Daoy (cell line): ENCODE measurements around the gene TMEM54. TPM values are rescaled to one million over a fixed set of nuclear protein-coding genes. Genes with fewer than 3 reads are reported as not detected.

ENCODE experiments used
- DNase-seq: peaks from one replicate; pipeline ENCODE4 v3.0.0-alpha.2; 2015; ENCODE audit warnings: low read depth
- total RNA-seq: library from RNA; depleted of rRNA; stranded (reverse); fragments of >200 nt; shearing (Covaris generic); gene quantifications from 2 replicates; pipeline ENCODE4 v1.2.3, GENCODE V29; 2014; rRNA removed

TMEM54 gene, protein sequence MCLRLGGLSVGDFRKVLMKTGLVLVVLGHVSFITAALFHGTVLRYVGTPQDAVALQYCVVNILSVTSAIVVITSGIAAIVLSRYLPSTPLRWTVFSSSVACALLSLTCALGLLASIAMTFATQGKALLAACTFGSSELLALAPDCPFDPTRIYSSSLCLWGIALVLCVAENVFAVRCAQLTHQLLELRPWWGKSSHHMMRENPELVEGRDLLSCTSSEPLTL
- total RNA-seq = 27.7 and 48.1 TPM in 2 replicates

DNA sequence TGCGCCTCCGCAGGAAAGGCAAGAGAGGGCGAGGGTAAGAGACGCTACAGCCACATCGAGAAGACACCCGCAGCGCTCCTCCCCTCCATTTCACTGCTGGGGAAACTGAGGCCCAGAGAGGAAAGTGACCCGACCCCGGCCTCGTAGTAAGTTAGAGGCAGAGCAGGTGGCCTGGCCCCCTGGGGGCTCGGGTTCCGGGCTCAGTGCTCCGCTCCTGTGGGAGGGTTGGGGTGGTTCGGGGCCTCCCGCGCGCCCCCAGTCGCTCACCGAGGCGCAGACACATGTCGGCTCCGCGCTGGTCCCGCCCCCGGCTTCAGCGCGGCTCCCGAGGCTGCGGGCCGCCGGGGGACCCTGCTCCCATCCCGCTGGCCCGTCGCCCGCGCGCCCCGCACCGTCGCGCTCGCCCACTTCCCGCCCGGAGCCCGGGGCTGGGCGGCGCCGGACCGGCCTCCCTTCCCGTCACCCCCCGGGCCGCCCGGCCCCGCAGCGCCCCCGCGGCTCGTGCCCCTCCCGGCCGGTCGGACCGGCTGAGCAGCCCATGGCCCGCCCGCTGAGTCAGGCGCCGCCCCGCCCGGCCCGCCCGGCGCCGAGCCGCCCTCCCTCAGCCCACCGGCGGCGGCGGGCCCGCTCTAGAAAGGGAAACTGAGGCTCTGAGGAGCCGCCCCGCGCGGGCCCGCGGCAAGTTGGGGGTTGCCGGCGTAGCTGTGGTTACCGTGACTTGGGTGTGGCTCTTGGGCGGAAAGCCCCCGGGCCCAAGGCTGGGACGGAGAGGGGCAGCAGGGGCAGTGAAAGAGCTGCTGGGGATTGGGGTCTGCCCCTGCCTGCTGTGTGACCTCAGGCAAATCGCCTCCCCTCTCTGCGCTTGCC lies at the start of gene TMEM54:
Gene TMEM54, minus strand, starts transcription at position 434 of the 867 bp plus-strand sequence. Its CDS starts 151 bp downstream, at position 283.
- DNase-seq = peak; percentile 70

DNA sequence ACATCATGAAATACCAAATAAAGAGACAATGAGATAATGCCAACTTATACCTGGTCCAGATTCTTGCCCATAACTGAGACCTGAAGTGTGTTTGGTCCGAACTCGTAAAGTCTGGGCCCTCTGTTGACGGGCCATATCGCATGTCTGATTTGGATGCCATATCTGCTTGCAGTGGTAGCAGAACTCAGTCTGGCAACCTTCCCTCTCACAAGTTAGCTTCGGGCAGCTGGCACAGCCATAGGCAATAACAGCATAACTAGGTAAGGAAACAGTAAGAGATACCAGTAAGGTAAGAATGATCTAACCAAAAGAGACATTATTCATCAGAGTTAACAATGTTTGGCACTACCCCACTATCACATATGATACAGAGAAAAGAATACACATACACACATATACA lies 48.3 kb upstream of the TMEM54 start:
- DNase-seq = no peak

DNA sequence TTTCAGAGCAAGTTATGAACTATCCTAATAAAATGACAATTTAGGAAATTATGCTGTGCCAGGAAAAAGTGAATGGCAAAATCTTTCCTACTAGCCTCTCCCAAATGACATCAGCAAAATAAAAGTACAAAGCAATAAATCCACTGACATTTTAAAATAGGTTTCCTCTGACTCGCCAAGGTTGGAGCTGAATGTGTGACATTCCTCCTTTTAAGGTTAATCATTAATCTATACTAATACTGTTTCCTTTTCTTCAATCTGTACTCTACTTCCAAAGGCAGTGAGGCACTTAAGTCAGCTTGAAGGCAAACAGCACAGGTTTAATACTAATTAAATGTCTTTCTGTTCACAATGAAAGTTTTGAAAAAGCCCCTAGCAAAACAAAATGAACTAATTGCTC lies 47.7 kb upstream of the TMEM54 start:
- no peak for DNase-seq

DNA sequence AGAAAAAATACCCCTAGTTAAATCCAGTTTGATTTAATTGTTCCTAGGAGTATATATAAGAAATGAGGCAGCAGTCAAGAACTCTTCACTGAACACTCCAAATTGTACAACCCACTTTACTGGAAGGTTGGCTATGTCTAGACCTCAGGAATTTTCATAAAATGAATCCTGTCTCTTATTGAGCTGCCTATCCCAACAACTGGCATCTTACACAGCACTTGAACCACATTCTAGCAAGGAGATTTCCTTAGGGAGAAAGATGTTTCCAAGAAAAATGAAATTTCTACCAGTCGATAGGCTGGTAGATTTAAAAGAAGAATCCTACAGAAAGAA lies 47.2 kb upstream of the TMEM54 start:
- DNase-seq = no peak

DNA sequence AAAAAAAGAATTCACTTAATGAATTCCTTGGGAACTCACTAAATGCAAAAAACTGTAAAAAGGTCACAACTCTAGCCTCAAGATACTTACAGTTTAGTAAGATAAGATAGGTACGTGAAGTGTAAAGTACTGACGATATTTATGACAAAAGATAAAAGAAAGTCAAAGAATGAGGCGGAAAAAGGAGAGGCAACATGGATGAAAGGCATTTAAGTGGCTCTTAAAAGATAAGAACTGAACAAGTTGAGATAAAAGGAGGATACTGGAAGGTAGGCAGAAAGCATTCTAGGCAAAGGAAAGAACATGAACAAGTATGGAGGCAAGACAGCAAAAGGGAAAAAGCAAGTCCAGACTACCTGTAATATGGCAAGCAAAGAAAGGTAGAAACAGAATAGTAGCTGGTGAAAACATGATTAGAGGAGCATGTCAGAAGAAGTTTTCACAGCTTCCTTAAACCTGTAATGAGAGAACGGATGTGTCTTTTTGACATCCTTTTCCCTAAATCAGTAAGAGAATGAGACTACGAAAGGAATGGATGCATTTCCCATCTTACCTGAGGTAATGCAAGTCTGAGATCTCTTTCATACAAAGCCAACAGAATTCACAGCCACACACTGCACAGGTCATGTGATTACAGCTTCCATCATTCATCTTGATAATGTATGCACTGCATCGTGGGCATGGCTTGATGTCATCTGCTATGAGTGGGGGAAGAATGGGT lies 46.6 kb upstream of the TMEM54 start:
- DNase-seq = no peak

DNA sequence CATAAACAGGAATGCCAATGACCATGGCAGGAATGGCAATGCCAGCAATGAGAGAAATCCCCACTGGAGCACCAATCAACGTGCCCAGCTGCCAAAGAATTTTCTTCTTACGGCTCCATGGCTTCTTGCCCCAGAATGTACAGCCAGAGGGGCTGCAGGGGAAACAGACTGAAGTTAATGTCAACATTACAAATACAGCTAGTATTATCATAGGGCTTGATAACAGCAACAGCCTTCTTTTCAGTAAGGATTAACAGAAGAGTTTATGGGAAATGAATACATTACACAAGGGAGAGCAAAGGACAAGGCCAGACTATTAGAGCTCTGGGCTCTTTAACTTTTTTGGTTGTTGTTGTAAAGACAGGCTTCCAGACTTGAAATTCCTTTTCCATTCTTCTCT lies 45.2 kb upstream of the TMEM54 start:
- no peak for DNase-seq

DNA sequence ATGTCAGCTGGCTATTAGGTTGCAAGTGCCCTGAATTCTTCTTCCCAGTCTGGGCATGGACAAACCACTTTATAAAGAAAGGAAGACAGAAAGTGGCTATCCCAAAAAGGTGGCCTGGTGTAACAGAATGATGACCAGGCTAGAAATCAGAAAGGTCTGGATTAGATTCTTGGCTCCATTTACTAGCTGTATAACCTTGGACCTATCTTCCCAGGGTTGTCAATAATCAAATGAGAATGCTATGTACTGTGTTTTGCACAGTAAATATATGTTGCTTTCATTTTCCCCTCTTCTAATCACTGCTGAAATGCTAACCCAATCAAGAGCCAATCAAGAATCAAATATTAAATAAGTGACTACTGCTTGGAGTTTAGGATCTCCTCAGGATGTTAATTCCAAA lies 43.0 kb upstream of the TMEM54 start:
- no peak for DNase-seq

DNA sequence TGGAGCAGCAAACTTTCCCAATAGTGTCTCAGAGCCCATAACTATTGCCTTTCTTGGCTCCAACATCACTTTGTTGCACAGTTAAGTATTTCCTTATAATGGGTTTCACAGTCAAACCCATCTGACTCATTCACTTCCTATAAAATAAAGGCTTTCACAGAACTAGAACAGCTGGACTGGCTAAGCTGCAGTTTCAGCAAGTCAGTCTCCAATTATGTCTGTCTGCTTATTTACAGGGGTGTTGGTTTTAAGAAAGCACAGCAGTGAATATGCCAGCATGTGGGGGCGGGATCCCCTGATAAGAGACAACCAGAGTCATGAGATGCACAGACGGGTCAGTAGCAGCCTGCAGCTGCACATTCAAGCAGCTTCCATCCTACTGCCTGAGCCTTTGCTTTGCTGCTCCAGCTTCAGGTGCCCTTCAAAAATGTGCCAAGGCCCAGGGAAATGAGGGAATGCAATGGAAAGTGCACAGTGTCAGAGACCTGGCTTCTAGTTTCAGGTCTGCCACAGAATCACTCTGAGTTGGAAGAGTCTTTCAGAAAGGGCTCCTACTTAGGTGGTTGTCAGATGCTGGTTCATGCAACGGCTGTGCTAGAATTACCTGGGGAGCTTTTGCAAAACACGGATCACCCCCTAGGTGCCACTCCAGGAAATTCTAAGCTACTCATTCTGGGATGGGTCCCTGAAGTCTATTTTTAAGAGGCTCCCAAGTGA lies 38.6 kb upstream of the TMEM54 start:
- DNase-seq = peak; percentile 80

DNA sequence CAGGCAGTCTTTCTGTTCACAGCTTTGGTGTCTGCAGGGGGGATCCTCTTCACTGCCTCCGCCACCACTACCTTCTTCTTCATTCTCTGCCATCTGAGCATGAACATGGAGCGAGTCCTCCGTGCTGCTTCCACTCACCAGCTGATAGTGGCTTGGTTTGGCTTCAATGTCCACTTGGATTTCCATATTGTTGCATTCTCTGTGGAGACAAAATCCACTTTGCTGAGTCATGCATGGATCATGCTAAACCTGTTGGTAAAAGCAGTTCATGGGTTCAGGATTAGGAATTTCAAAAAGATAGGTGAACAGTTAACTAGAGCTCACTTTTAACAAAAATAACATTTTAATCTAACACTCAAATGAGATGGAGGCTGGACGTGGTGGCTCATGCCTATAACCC lies 35.9 kb upstream of the TMEM54 start:
- no peak for DNase-seq

DNA sequence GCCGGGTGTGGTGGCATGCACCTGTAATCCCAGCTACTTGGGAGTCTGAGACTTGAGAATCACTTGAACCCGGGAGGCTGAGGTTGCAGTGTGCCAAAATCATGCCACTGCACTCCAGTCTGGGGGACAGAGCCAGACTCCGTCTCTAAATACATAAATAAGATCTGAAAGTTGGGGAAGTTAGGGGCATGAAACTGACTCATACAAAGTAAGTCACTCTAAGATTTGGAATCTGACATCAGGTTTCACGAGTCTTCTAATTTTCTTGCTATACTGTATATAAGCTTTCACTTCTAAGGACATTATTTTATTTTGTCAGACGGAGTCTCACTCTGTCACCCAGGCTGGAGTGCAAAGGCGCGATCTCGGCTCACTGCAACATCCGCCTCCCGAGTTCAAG lies 33.3 kb upstream of the TMEM54 start:
- DNase-seq = no peak

DNA sequence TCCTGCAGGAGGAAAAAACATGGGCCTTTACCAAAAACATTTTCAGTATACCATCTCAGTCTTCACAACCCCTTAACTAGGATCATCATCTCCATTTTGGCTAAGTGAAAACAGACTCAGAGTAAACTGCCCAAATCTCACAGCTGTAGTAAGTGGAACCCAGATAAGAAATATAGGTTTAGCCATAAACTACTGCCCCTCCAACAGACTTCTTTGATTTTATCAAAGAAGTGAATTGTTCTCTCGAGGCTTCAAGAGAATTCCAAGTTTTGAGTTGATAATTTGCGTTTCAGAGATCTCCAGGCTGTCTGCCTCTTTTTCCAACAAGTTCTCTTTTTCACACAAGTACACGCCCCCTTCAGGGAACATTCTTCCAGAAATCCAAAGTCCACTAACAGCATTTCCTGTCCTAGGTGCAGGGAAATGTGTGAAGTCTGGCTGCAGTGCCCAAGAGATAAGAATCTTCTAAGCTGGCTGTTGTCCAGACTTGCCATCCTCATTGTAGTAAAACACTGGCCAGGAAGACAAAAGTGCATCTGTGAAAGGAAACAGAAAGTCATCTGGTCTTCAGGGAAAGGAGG lies 32.6 kb upstream of the TMEM54 start:
- DNase-seq = peak; percentile 54

DNA sequence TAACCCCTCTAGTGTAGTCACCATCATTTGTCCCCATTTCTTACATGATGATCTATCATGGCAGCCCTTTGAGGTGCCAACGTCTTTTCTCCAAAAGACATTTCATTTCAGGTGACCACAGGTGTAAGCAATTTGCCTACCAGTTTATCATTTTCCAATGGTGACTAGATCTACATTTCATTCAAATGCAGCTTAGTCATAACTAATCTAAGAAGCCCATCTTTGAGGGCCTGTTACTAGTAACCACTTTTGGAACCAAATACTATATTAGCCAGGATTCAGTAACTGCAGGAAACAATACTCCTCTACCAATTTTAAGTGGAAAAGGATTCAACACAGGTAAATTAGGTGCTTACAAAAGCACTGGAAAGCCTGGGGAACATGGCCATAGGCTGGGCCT lies 30.6 kb upstream of the TMEM54 start:
- no peak for DNase-seq

DNA sequence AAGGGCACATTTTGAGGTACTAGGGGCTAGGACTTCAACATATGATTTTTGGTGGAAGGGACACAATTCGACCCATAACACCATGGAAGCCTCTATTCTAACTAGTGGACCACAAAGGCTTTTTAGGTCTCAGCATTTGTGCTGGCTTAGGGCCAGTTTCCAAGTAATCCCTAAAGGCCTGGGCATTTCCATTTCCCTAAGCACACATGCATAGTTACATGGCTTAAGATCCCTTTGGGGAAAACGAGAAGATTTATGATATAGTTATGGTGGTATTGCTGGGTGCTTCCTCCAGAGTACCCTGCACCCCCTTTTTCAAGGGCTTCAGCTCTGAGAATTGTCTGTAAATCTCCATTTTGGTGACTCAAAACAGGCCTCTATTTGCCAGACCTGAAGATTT lies 28.2 kb upstream of the TMEM54 start:
- DNase-seq = no peak

DNA sequence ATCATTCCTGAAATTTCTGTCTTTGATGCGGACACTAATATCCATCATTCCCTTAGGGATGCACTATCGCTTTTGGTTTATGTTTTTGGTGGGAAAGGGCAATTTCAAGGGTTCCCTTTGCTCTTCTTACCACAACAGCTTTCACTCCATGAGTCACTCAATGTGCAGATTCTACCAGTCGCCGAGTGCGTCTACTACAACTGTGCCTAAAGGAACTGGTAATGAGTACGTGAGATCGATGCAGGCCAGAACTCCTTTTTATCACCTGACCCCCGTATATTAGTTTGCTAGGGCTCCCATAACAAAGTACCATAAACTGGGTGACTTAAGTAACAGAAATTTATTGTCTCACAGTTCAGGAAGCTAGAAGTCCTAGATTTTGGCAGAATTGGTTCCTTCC lies 27.5 kb upstream of the TMEM54 start:
- DNase-seq = no peak

DNA sequence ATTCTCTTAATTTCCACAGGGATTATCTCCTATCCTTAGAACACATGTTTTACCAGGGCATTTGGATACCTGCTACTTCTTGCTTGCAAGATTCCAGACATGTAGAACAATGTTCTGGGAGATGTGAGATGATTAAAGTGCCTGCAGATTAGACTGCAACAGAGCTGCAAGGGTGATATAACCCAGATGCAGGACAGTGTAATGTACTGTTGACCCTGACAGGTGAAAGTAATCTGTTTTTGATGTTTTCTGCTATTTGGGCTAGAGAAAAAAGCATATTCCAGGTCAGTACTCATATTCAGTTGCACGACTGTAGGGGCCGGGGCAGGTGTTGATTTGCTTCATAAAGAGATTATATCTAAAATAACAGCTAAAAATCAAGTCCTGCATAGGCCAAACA lies 27.1 kb upstream of the TMEM54 start:
- no peak for DNase-seq

DNA sequence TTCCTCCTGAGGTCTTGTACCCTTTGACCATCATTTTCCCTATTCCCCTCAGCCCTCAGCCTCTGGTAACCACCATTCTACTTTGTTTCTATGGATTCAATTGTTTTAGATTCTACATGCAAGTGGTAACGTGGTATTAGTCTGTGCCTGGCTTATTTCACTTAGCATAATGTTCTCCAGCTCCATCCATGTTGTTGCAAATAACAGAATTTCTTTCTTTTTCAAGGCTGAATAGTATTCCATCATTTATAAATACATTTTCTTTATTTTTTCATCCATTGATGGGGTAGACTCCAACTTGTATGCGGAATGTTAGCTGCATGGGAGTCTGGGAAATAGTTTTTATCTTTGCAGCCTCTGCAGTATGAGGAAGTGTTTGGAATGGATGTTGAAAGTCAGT lies 26.3 kb upstream of the TMEM54 start:
- no peak for DNase-seq

DNA sequence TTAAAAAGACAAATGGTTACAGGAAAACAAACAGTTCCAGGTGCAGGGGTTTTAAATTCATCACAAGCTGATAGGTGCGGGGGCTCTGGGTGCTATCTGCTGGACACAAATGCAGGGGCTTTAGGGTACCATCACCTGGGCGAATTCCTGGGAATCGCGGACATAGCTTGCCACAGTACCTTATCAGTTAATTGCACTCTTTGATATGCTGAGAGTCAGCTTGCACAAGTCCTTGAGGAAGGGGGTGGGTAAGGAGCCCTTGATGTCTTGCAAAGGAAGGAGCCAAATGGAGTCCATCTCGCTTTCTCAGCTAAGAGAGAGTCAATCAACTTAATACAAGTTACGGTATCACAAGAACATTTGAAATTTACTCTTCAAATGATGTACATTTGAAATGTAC lies 25.4 kb upstream of the TMEM54 start:
- no peak for DNase-seq

DNA sequence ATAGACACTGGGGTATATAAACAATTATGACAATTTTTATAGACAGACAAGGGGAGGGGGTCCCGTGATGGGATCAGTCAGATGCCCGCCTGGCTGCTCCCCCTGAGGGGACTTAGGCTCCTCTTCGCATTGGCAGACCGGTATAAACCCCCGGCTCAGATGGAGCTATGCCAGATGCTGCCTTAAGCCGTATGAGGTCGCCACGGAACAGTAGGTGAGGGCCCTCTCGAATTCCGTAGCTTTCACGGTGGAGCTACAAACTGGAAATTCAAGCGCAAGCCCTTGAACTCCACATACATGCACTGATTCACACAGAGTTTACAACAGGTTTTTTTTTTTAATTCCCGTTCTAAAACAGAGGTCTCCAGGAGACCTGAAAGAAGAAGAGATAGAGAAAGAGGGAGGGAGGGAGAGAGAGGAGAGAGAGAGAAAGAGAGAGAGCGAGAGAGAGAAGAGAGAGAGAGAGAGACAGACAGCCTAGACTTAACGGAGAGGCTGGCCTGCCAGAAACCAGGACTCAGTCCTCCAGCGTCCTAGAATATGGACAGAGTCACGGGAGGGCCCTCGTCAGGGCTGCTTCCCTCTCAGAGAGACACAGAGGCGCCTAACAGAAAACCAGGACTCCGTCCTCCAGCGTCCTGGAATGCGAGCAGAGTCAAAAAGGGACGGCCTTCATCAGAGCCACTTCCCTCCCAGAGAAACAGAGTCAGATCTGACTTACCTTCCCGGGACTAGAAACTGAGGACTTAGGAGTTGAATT lies 24.4 kb upstream of the TMEM54 start:
- no peak for DNase-seq

DNA sequence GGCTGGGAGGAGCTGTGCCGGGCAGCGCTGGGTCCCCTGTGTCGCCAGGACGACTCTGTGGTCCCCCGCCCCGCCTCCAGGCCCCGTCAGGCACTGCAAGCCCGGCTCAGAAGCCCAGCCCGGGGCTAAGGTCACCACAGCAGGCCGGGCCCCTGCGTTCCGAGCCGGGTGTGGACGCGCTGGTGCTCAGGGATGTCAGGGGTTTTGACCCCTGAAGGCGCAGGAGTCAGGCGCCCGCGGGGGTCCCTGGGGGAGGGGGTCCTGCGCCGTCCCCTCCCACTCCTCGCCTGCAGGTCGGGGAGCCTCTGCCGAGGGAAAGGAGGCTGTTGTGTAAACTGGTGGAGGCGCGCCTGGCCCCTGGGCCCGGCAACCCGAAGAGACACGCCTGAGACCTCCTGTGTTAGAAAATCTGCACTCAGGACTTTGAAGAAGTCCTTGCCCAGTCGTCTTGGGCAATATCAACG lies 23.7 kb upstream of the TMEM54 start:
- DNase-seq = no peak

DNA sequence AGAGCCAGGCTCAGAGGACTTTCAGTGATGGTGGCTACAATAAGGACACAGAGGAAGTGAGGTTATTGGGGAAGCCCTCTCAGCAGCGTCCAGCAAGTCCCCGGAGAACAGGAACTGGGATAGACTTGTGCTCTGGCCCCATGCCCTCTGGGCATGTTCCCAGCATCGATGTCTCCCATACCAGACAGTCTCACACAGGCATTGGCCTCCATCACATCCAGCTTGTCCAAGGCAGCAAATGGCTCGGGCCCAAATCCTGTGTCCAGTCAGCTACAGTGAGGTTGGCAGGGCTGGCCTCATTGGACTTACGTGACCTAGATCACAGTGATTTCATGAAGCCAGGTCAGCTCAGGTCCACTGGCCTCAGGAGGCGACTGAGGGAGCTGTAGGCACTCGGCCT lies 19.6 kb upstream of the TMEM54 start:
- no peak for DNase-seq
